ENCODE data around the gene RAB33A. TPM values are rescaled to one million over a fixed set of nuclear protein-coding genes. Genes with fewer than 3 reads are reported as not detected.

The RAB33A gene
- total RNA-seq, 1 donor from 2014 or later, result 1.7 TPM

DNA sequence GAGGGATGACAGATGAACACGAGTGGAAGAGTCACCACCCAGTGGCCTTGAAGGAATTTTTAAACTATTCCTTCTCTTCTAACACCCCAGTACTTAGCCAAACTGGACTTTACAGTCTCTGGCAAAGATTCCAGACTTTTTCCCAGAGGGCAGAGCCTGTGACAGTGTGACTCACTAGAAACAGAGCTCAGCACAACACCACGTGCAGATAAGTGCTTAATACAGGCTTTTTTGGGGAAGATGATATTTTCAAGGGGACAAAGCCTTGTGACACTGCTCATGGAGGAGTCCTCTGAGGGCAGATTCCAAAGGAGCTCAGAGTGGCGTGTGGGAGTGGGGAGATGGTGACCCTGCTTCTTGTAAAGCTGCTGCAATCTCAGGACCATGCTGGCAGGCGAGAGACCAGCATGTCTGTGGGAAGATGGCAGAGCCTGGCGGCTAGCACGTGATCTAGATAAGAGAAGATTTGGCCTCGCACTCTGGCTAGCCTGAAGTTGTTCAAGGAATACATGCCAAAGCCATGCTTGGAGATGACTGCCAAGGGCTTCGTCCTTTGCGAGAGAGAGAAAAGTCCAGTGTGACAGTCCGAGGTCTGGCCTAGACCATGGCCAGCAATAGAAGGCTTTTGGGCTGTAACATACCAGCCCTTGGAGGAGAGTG is 2.4 kb downstream of the RAB33A start:
- Mint-ChIP-seq H3K4me3 (ENCODE audit: unreplicated experiment) (no peak overlapping the region), H3K4me1 (ENCODE audit: low read depth, unreplicated experiment) (peaks cover 22% of the 10 kb centered on the region), H3K27me3 (ENCODE audit: low read depth, unreplicated experiment) (no peaks in the 10 kb centered on the region), H3K9me3 (ENCODE audit: unreplicated experiment) (no peaks in the 10 kb centered on the region), H3K27ac (ENCODE audit: unreplicated experiment) (peak overlapping the region; percentile 95), H3K36me3 (ENCODE audit: low read depth, unreplicated experiment) (no peaks in the 10 kb centered on the region)
- Histone ChIP-seq H4K20me1 (ENCODE audit: insufficient read depth, low read length) (no peaks in the 10 kb centered on the region), H3K27ac (ENCODE audit: low read depth, low read length) (peak overlapping the region; percentile 62), H3K36me3 (ENCODE audit: insufficient read depth, low read length) (no peaks in the 10 kb centered on the region), H3K4me3 (ENCODE audit: insufficient read depth, low read depth, low read length) (no peak overlapping the region), H3K27me3 (ENCODE audit: insufficient read depth, low read length) (peaks cover 3% of the 10 kb centered on the region), H3K9me3 (ENCODE audit: insufficient read depth, low read depth, low read length) (no peaks in the 10 kb centered on the region), H3K4me2 (ENCODE audit: low read length) (peak overlapping the region; percentile 85), H2AFZ (ENCODE audit: low read depth, low read length) (peak overlapping the region; percentile 53), H3K79me2 (ENCODE audit: insufficient read depth, low read length) (no peaks in the 10 kb centered on the region), H3K9ac (ENCODE audit: low read length) (peak overlapping the region; percentile 55), H3K4me1 (ENCODE audit: insufficient read depth, low read length) (peaks cover 25% of the 10 kb centered on the region)
- TF ChIP-seq EZH2 (IDR thresholded peaks at IDR 0.05; ENCODE audit: insufficient read depth, low read length), result no peak
- TF ChIP-seq, protein P1, sequence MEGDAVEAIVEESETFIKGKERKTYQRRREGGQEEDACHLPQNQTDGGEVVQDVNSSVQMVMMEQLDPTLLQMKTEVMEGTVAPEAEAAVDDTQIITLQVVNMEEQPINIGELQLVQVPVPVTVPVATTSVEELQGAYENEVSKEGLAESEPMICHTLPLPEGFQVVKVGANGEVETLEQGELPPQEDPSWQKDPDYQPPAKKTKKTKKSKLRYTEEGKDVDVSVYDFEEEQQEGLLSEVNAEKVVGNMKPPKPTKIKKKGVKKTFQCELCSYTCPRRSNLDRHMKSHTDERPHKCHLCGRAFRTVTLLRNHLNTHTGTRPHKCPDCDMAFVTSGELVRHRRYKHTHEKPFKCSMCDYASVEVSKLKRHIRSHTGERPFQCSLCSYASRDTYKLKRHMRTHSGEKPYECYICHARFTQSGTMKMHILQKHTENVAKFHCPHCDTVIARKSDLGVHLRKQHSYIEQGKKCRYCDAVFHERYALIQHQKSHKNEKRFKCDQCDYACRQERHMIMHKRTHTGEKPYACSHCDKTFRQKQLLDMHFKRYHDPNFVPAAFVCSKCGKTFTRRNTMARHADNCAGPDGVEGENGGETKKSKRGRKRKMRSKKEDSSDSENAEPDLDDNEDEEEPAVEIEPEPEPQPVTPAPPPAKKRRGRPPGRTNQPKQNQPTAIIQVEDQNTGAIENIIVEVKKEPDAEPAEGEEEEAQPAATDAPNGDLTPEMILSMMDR (IDR thresholded peaks at IDR 0.05; ENCODE audit: insufficient read depth, low read depth, low read length), result no peak
- DNase-seq (ENCODE audit: low read depth) (peak; percentile 66), FAIRE-seq (peak; percentile 75)

DNA sequence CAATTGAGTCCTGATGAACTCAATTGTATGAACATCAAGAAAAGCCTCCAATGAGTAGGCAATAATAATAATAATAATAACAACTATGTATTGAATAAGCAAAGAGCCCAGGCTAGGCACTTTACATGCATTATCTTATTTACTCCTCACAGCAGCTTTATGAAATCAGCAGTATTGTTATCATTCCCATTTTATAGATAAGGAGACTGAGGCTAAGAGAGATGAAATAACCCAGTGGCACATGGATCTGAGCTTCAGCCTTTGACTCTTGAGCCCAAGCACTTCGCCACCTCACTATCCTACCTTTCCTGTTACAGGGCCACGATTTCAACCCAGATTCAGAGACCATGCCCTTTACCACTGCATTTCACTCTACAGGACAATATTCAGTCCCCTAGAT is 3.2 kb downstream of the RAB33A start:
- H3K27ac ChIP-seq (ENCODE audit: low read depth, low read length), result no peak overlapping the region
- no peak overlapping the region for H3K4me2 ChIP-seq (ENCODE audit: low read length)
- H2AFZ ChIP-seq (ENCODE audit: low read depth, low read length), result no peak overlapping the region
- TF ChIP-seq, protein P1 (IDR thresholded peaks at IDR 0.05; ENCODE audit: insufficient read depth, low read depth, low read length), result no peak
- TF ChIP-seq EZH2 (IDR thresholded peaks at IDR 0.05; ENCODE audit: insufficient read depth, low read length), result no peak
- Mint-ChIP-seq H3K36me3 (ENCODE audit: low read depth, unreplicated experiment) (no peaks in the 10 kb centered on the region), H3K4me1 (ENCODE audit: low read depth, unreplicated experiment) (peaks cover 28% of the 10 kb centered on the region), H3K27me3 (ENCODE audit: low read depth, unreplicated experiment) (peaks cover 3% of the 10 kb centered on the region), H3K9me3 (ENCODE audit: unreplicated experiment) (no peaks in the 10 kb centered on the region), H3K4me3 (ENCODE audit: unreplicated experiment) (no peak overlapping the region), H3K27ac (ENCODE audit: unreplicated experiment) (no peak overlapping the region)
- H3K27me3 ChIP-seq (ENCODE audit: insufficient read depth, low read length), result peaks cover 3% of the 10 kb centered on the region
- DNase-seq (ENCODE audit: low read depth), result no peak
- no peak overlapping the region for H3K9ac ChIP-seq (ENCODE audit: low read length)
- H3K79me2 ChIP-seq (ENCODE audit: insufficient read depth, low read length), result no peaks in the 10 kb centered on the region
- H4K20me1 ChIP-seq (ENCODE audit: insufficient read depth, low read length), result no peaks in the 10 kb centered on the region
- no peak overlapping the region for H3K4me3 ChIP-seq (ENCODE audit: insufficient read depth, low read depth, low read length)
- H3K36me3 ChIP-seq (ENCODE audit: insufficient read depth, low read length), result no peaks in the 10 kb centered on the region
- H3K9me3 ChIP-seq (ENCODE audit: insufficient read depth, low read depth, low read length), result no peaks in the 10 kb centered on the region
- FAIRE-seq, result peak; percentile 50
- H3K4me1 ChIP-seq (ENCODE audit: insufficient read depth, low read length), result peaks cover 25% of the 10 kb centered on the region

DNA sequence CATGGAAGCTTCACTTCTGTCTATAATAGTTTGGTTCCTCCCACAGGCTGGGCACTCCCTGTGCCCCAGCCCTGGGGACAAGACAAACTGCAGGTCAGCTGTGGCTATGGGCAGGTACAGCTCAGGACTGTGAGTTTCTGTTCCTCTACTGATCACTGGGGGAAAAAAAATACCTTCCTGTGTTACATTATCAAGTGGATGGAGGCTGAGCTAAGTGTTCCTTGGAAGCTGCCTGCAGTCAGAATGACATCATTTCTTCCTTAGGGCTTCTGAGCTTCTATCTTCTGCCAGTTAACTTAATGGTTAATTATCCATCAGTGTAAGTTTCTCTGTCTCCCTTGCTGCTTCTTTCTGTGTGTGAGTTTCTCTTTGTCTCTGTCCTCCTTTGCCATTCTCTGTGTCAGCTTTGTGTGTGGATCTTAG is 4.6 kb downstream of the RAB33A start:
- Mint-ChIP-seq H3K36me3 (ENCODE audit: low read depth, unreplicated experiment) (no peaks in the 10 kb centered on the region), H3K27me3 (ENCODE audit: low read depth, unreplicated experiment) (peaks cover 3% of the 10 kb centered on the region), H3K9me3 (ENCODE audit: unreplicated experiment) (no peaks in the 10 kb centered on the region), H3K27ac (ENCODE audit: unreplicated experiment) (no peak overlapping the region), H3K4me1 (ENCODE audit: low read depth, unreplicated experiment) (peaks cover 29% of the 10 kb centered on the region), H3K4me3 (ENCODE audit: unreplicated experiment) (no peak overlapping the region)
- Histone ChIP-seq H3K4me1 (ENCODE audit: insufficient read depth, low read length) (peaks cover 25% of the 10 kb centered on the region), H3K9ac (ENCODE audit: low read length) (no peak overlapping the region), H3K4me3 (ENCODE audit: insufficient read depth, low read depth, low read length) (no peak overlapping the region), H3K27ac (ENCODE audit: low read depth, low read length) (no peak overlapping the region), H3K27me3 (ENCODE audit: insufficient read depth, low read length) (no peaks in the 10 kb centered on the region), H3K4me2 (ENCODE audit: low read length) (no peak overlapping the region), H3K36me3 (ENCODE audit: insufficient read depth, low read length) (no peaks in the 10 kb centered on the region), H3K9me3 (ENCODE audit: insufficient read depth, low read depth, low read length) (no peaks in the 10 kb centered on the region), H3K79me2 (ENCODE audit: insufficient read depth, low read length) (no peaks in the 10 kb centered on the region), H2AFZ (ENCODE audit: low read depth, low read length) (no peak overlapping the region), H4K20me1 (ENCODE audit: insufficient read depth, low read length) (no peaks in the 10 kb centered on the region)
- FAIRE-seq, result no peak
- TF ChIP-seq, protein P1 (IDR thresholded peaks at IDR 0.05; ENCODE audit: insufficient read depth, low read depth, low read length), result no peak
- TF ChIP-seq EZH2 (IDR thresholded peaks at IDR 0.05; ENCODE audit: insufficient read depth, low read length), result no peak
- no peak for DNase-seq (ENCODE audit: low read depth)

Data from astrocyte (in vitro differentiated cells and primary cell).